Caco-2 (cell line): ENCODE measurements around the gene DOCK4. TPM values are rescaled to one million over a fixed set of nuclear protein-coding genes. Genes with fewer than 3 reads are reported as not detected.

Experiments used
- BruUV-seq: library from RNA; stranded (reverse); fragments of 400-500 nt; replicated peaks from 2 replicates; lab custom pipeline; 2021; lab: Mats Ljungman, UMichigan
- CTCF ChIA-PET: fragments of 300-600 bp; sonication (Branson Sonifier 250); formaldehyde crosslinking; loops from one replicate; lab custom pipeline; 2022; ENCODE audit warnings: antibody characterized with exemption; lab: Charles Lee
- POLR2A ChIA-PET: fragments of 300-600 bp; sonication (Branson Sonifier 250); formaldehyde crosslinking; loops from one replicate; lab custom pipeline; 2022; ENCODE audit warnings: antibody characterized with exemption; lab: Charles Lee
- DNase-seq, 2 experiments: peaks; one replicate each; pipeline versions ENCODE4 v3.0.0 to v3.0.0-alpha.2; 2020 to 2022
- H3K27me3 ChIP-seq: replicated peaks from 2 replicates; pipeline ENCODE4 v1.6.0; 2011; ENCODE audit warnings: low read length; ENCODE audit not compliant: control insufficient read depth, insufficient read depth
- H3K36me3 ChIP-seq: 2 replicates; pipeline ENCODE4 v1.5.1; 2011; ENCODE audit warnings: low read length; ENCODE audit not compliant: control insufficient read depth, insufficient read depth
- H3K4me1 ChIP-seq: fragments of 250-450 bp; sonication (Bioruptor Pico); 2 replicates; pipeline ENCODE4 v1.5.1; 2020; ENCODE audit warnings: mild to moderate bottlenecking
- H3K4me3 ChIP-seq: 2 replicates; pipeline ENCODE4 v1.5.1; 2011; ENCODE audit warnings: low read depth, mild to moderate bottlenecking, control low read depth, low read length
- H3K9me3 ChIP-seq: fragments of 250-450 bp; sonication (Bioruptor Pico); 2 replicates; pipeline ENCODE4 v1.5.1; 2020; ENCODE audit warnings: mild to moderate bottlenecking, moderate library complexity
- H3K27ac Mint-ChIP-seq: one replicate; pipeline ENCODE4 v1.8.0; 2022; ENCODE audit warnings: mixed read lengths; ENCODE audit not compliant: unreplicated experiment
- H3K27me3 Mint-ChIP-seq: one replicate; pipeline ENCODE4 v1.8.0; 2022; ENCODE audit warnings: mixed read lengths; ENCODE audit not compliant: insufficient read depth, unreplicated experiment
- H3K36me3 Mint-ChIP-seq: one replicate; pipeline ENCODE4 v1.8.0; 2022; ENCODE audit warnings: mild to moderate bottlenecking, mixed read lengths; ENCODE audit not compliant: insufficient read depth, unreplicated experiment
- H3K4me1 Mint-ChIP-seq: one replicate; pipeline ENCODE4 v1.8.0; 2022; ENCODE audit warnings: low read depth, mixed read lengths; ENCODE audit not compliant: unreplicated experiment
- H3K4me3 Mint-ChIP-seq: one replicate; pipeline ENCODE4 v1.8.0; 2022; ENCODE audit warnings: mild to moderate bottlenecking, moderate library complexity, mixed read lengths; ENCODE audit not compliant: unreplicated experiment
- H3K9me3 Mint-ChIP-seq: one replicate; pipeline ENCODE4 v1.8.0; 2022; ENCODE audit warnings: mixed read lengths; ENCODE audit not compliant: unreplicated experiment
- intact Hi-C: fragments of 100-400 bp; cut with micrococcal nuclease; formaldehyde crosslinking; loops from one replicate; pipeline ENCODE4 v1.10.0; 2022; ENCODE audit not compliant: unreplicated experiment
- total RNA-seq: library from RNA; stranded (reverse); gene quantifications from 2 replicates; pipeline ENCODE4 v1.2.3, GENCODE V29; 2022
- TF ChIP-seq, protein P1 (sequence below), 2 experiments: fragments of 200-600 bp in 1 of 2; IDR thresholded peaks; 1 replicate in 1 of 2; 2 replicates in 1 of 2; pipeline versions ENCODE4 v1.5.1 to v1.8.0; 2011 to 2022; ENCODE audit warnings: antibody characterized with exemption in 1 of 2, control low read depth in 1 of 2, inconsistent platforms in 1 of 2, low read depth in 1 of 2, low read length in 1 of 2, mild to moderate bottlenecking in 1 of 2, moderate library complexity in 1 of 2; ENCODE audit not compliant: insufficient read depth in 1 of 2, severe bottlenecking in 1 of 2, unreplicated experiment in 1 of 2

DOCK4 gene
- total RNA-seq, 1 experiment from 2014 or later, result 2.0 TPM

- no peaks in the 10 kb centered on the region for H3K27me3 ChIP-seq
- Mint-ChIP-seq H3K9me3 (no peaks in the 10 kb centered on the region), H3K27ac (no peak overlapping the region), H3K4me3 (no peak overlapping the region), H3K27me3 (no peaks in the 10 kb centered on the region), H3K36me3 (no peaks in the 10 kb centered on the region), H3K4me1 (no peaks in the 10 kb centered on the region)
- intact Hi-C loops, result no loop called here
- no TSS peak for BruUV-seq
- no peak overlapping the region for H3K4me3 ChIP-seq
- H3K9me3 ChIP-seq, result no peaks in the 10 kb centered on the region
- ChIA-PET CTCF (no interaction called here), POLR2A (no interaction called here)
- TF ChIP-seq, protein P1, sequence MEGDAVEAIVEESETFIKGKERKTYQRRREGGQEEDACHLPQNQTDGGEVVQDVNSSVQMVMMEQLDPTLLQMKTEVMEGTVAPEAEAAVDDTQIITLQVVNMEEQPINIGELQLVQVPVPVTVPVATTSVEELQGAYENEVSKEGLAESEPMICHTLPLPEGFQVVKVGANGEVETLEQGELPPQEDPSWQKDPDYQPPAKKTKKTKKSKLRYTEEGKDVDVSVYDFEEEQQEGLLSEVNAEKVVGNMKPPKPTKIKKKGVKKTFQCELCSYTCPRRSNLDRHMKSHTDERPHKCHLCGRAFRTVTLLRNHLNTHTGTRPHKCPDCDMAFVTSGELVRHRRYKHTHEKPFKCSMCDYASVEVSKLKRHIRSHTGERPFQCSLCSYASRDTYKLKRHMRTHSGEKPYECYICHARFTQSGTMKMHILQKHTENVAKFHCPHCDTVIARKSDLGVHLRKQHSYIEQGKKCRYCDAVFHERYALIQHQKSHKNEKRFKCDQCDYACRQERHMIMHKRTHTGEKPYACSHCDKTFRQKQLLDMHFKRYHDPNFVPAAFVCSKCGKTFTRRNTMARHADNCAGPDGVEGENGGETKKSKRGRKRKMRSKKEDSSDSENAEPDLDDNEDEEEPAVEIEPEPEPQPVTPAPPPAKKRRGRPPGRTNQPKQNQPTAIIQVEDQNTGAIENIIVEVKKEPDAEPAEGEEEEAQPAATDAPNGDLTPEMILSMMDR (IDR thresholded peaks at IDR 0.05; ENCODE audit: insufficient read depth in 1 of 2, low read depth in 1 of 2, low read length in 1 of 2, severe bottlenecking in 1 of 2, unreplicated experiment in 1 of 2), result no peak
- no peaks in the 10 kb centered on the region for H3K36me3 ChIP-seq
- H3K4me1 ChIP-seq, result no peaks in the 10 kb centered on the region
- DNase-seq, result no peak
Measured at GRCh38 chr7:112104120-112104519, 102.1 kb downstream of the DOCK4 start.

DNA sequence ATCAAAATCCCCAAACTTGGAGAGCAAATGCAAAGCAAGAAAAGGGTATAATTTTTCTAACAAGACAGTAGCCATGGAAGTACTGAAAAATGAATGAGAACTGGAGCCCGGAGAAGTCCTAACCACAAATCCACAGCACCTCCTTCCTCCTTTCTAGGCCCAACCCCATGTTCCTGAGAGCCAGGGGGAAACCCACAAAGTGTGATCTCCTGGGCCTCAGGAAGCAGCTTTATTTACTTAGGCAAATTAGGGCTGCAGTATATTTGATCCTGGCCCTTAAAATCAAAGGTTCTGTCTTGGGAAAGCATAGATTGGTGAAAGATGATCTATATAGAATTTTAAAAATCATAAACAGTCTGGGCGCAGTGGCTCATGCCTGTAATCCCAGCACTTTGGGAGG lies 103.0 kb downstream of the DOCK4 start:
- CTCF ChIA-PET, result no interaction called here

DNA sequence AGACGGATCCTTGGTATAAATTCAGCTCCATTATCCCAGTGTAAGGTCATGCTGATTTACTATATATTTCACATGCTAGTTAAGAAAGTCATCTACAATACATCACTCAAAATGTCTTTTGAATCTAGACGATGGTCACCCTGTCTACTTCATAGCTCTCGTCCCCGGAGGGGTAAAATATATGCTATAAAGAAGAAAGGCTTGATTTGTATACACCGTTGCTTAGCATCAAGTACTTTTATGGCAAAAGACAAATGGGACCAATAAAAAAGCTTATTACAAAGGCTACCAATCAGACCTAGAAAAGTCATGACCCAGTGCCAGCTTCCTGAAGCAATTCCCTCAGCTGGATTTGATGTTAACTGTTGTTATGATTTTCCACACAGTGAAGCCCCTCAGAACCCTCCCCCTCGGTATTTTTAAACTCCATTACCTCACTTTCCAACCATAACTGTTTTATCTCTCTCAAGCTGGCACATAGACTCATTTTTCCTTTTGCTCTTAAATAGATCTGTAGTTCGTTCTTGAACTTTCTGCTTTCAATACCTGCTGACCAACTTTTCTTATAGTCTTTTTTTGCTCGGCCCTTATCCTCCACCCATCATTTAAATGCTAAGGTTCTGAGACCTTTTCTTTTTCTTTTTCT lies 104.9 kb downstream of the DOCK4 start:
- intact Hi-C loops, result no loop called here
- TF ChIP-seq, protein P1 (IDR thresholded peaks at IDR 0.05; ENCODE audit: insufficient read depth in 1 of 2, low read depth in 1 of 2, low read length in 1 of 2, severe bottlenecking in 1 of 2, unreplicated experiment in 1 of 2), result no peak
- H3K4me3 Mint-ChIP-seq, result no peak overlapping the region
- no peak overlapping the region for H3K27ac Mint-ChIP-seq
- Histone ChIP-seq H3K9me3 (no peaks in the 10 kb centered on the region), H3K27me3 (no peaks in the 10 kb centered on the region), H3K4me1 (no peaks in the 10 kb centered on the region), H3K36me3 (no peaks in the 10 kb centered on the region), H3K4me3 (no peak overlapping the region)
- DNase-seq, result no peak
- BruUV-seq, result no TSS peak
- CTCF ChIA-PET, result no interaction called here
- H3K27me3 Mint-ChIP-seq, result no peaks in the 10 kb centered on the region
- H3K36me3 Mint-ChIP-seq, result no peaks in the 10 kb centered on the region
- H3K9me3 Mint-ChIP-seq, result no peaks in the 10 kb centered on the region
- POLR2A ChIA-PET, result no interaction called here
- H3K4me1 Mint-ChIP-seq, result no peaks in the 10 kb centered on the region

More for the DNA sequence above, 103.0 kb downstream of the DOCK4 start:
- H3K27me3 ChIP-seq, result no peaks in the 10 kb centered on the region
- POLR2A ChIA-PET, result no interaction called here
- no peaks in the 10 kb centered on the region for H3K4me1 Mint-ChIP-seq
- no peak overlapping the region for H3K4me3 Mint-ChIP-seq
- no TSS peak for BruUV-seq
- no peaks in the 10 kb centered on the region for H3K4me1 ChIP-seq
- H3K9me3 ChIP-seq, result no peaks in the 10 kb centered on the region
- H3K4me3 ChIP-seq, result no peak overlapping the region
- intact Hi-C loops, result no loop called here
- H3K9me3 Mint-ChIP-seq, result no peaks in the 10 kb centered on the region
- no peak for DNase-seq
- no peak overlapping the region for H3K27ac Mint-ChIP-seq
- no peaks in the 10 kb centered on the region for H3K36me3 Mint-ChIP-seq
- TF ChIP-seq, protein P1 (IDR thresholded peaks at IDR 0.05; ENCODE audit: insufficient read depth in 1 of 2, low read depth in 1 of 2, low read length in 1 of 2, severe bottlenecking in 1 of 2, unreplicated experiment in 1 of 2), result no peak
- no peaks in the 10 kb centered on the region for H3K36me3 ChIP-seq
- H3K27me3 Mint-ChIP-seq, result no peaks in the 10 kb centered on the region
